Aortic smooth muscle cell (primary cell): ENCODE results near the gene SPDYE8. TPM values are rescaled to one million over a fixed set of nuclear protein-coding genes. Genes with fewer than 3 reads are reported as not detected.

Experiments used
- total RNA-seq: library from RNA; depleted of rRNA; stranded (reverse); fragments of >200 nt; gene quantifications from 2 replicates; pipeline ENCODE4 v1.2.3, GENCODE V29; 2014

The SPDYE8 gene, protein sequence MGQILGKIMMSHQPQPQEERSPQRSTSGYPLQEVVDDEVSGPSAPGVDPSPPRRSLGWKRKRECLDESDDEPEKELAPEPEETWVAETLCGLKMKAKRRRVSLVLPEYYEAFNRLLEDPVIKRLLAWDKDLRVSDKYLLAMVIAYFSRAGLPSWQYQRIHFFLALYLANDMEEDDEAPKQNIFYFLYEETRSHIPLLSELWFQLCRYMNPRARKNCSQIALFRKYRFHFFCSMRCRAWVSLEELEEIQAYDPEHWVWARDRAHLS
- not detected in 2 replicates for total RNA-seq

DNA sequence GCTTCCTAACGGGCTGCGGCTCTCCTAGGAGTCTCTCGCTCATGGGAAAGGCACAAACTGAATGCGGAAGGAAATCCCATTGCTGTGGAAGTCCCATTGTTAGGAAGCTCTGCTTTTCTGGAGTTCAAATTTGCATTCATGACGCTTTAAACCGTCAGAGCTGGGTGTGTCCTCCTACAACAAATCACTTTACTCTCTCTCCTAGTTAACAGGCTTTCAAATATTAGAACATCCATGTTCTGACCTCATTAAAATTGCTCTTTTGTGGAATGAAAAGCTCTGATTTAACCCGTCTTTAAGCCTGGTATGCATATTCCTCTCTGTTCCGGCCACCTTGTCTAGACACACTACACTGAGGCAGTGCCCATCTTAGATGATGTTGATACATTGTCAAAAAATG, at the start of gene SPDYE8:
TSS of gene SPDYE8 (minus strand) at position 101 of the 400 bp plus-strand sequence. CDS start 1,800 bp downstream, outside the sequence.

DNA sequence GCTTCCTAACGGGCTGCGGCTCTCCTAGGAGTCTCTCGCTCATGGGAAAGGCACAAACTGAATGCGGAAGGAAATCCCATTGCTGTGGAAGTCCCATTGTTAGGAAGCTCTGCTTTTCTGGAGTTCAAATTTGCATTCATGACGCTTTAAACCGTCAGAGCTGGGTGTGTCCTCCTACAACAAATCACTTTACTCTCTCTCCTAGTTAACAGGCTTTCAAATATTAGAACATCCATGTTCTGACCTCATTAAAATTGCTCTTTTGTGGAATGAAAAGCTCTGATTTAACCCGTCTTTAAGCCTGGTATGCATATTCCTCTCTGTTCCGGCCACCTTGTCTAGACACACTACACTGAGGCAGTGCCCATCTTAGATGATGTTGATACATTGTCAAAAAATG, 28.2 kb upstream of the SPDYE8 start, which contains the start of gene SPDYE11:
TSS of gene SPDYE11 (minus strand) at position 101 of the 400 bp plus-strand sequence. CDS start 1,800 bp downstream, outside the sequence.

Other genes starting within 250 kb of the SPDYE8 start
- 1.8 and 3.7 TPM in 2 replicates for gene TYW1B, start 201.6 kb downstream of the SPDYE8 start, total RNA-seq
- gene POM121, start 104.7 kb downstream of the SPDYE8 start, total RNA-seq: 4.5 and 5.2 TPM in 2 replicates
- gene TRIM74, start 60.3 kb downstream of the SPDYE8 start, total RNA-seq: 0.06 TPM in 1 of 2 replicates, not detected in the other
- gene SPDYE11, start 28.1 kb upstream of the SPDYE8 start, total RNA-seq: not detected in 2 replicates
- gene SPDYE9, start 56.3 kb upstream of the SPDYE8 start, total RNA-seq: not detected in 2 replicates